HG03135 (cell line): ENCODE data around the gene MUC20.
"Not testable (repeated sequence)": the region's sequence is repeated elsewhere in the genome, so short reads cannot be mapped to it uniquely, and the experiment has no call there.

ENCODE experiments used
- ATAC-seq: cut with Tn5 transposase; IDR thresholded peaks from one replicate; pipeline ENCODE4 v1.9.1; 2021; ENCODE audit warnings: mild to moderate bottlenecking, moderate library complexity; ENCODE audit not compliant: unreplicated experiment

Gene MUC20

GRCh38 chr3:195728789-195729188 lies 8.0 kb downstream of the MUC20 start:
- ATAC-seq = not testable (repeated sequence)

GRCh38 chr3:195729476-195730251 lies 8.9 kb downstream of the MUC20 start:
- ATAC-seq = no peak

GRCh38 chr3:195731356-195731905 lies 10.7 kb downstream of the MUC20 start:
- no peak for ATAC-seq

- no peak for ATAC-seq
Measured at GRCh38 chr3:195732940-195733339, 12.2 kb downstream of the MUC20 start.

- ATAC-seq = no peak
Measured at GRCh38 chr3:195735036-195735695, 14.4 kb downstream of the MUC20 start.

GRCh38 chr3:195736866-195737490 lies 16.2 kb downstream of the MUC20 start:
- ATAC-seq = no peak

GRCh38 chr3:195737782-195738181 lies 17.0 kb downstream of the MUC20 start:
- ATAC-seq = not testable (repeated sequence)

- ATAC-seq = no peak
Measured at GRCh38 chr3:195738274-195739044, 17.7 kb downstream of the MUC20 start.

- no peak for ATAC-seq
Measured at GRCh38 chr3:195739561-195740111, 18.9 kb downstream of the MUC20 start.

GRCh38 chr3:195744437-195744836 lies 23.7 kb downstream of the MUC20 start:
- ATAC-seq = no peak

- ATAC-seq = no peak
Measured at GRCh38 chr3:195746346-195746745, 25.6 kb downstream of the MUC20 start.

- no peak for ATAC-seq
Measured at GRCh38 chr3:195746751-195747150, 26.0 kb downstream of the MUC20 start.

GRCh38 chr3:195748661-195749060 lies 27.9 kb downstream of the MUC20 start:
- no peak for ATAC-seq

GRCh38 chr3:195749101-195749500 lies 28.3 kb downstream of the MUC20 start:
- ATAC-seq = not testable (repeated sequence)

- ATAC-seq = no peak
Measured at GRCh38 chr3:195750797-195751520, 30.2 kb downstream of the MUC20 start.

GRCh38 chr3:195751560-195751959 lies 30.8 kb downstream of the MUC20 start:
- no peak for ATAC-seq

- ATAC-seq = no peak
Measured at GRCh38 chr3:195752066-195752465, 31.3 kb downstream of the MUC20 start.

- no peak for ATAC-seq
Measured at GRCh38 chr3:195752546-195753331, 32.0 kb downstream of the MUC20 start.

- ATAC-seq = no peak
Measured at GRCh38 chr3:195753581-195753980, 32.8 kb downstream of the MUC20 start.
